NB4 (cell line): ENCODE measurements around the gene KRT4.

Source experiments
- CTCF ChIP-seq: IDR thresholded peaks from one replicate; pipeline ENCODE4 v1.5.1; 2012; ENCODE audit warnings: low read depth, low read length
- MAX ChIP-seq: IDR thresholded peaks from 2 replicates; pipeline ENCODE4 v1.6.1; 2011; ENCODE audit warnings: low read depth, low read length
- MYC ChIP-seq: IDR thresholded peaks from 2 replicates; pipeline ENCODE4 v1.6.1; 2011; ENCODE audit warnings: low read depth, low read length
- POLR2A ChIP-seq: IDR thresholded peaks from 2 replicates; pipeline ENCODE4 v1.6.1; 2011; ENCODE audit warnings: mild to moderate bottlenecking; ENCODE audit not compliant: insufficient read length; ENCODE audit errors: extremely low read depth

DNA sequence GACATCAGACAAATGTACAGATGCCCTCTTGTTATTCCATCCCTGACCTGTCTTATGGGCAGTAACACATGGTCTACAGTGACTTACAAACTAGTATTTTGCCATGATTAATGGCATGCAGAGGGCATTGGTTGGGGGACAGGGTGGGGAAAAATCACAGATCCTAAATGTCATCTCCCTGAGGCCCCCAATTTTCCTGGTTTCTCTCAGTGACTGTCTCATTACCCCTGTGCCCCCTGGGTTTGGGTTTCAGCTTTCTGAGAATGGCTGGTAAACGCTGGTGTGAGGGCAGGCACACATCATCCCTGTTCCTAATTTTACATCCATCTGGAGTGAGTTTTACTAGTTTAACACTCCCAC lies 46.9 kb downstream of the KRT4 start:
- no peak for TF ChIP-seq CTCF
- TF ChIP-seq MAX: no peak
- TF ChIP-seq POLR2A: no peak
- TF ChIP-seq MYC: no peak
